A172 (cell line): Measurements from ENCODE around the gene DBET. TPM values are rescaled to one million over a fixed set of nuclear protein-coding genes. Genes with fewer than 3 reads are reported as not detected.
"Not testable (repeated sequence)": the region's sequence is repeated elsewhere in the genome, so short reads cannot be mapped to it uniquely, and the experiment has no call there.

Experiments
- DNase-seq: peaks from one replicate; pipeline ENCODE4 v3.0.0-alpha.2; 2015; ENCODE audit warnings: low spot score
- total RNA-seq: library from RNA; depleted of rRNA; stranded (reverse); fragments of >200 nt; shearing (Covaris generic); gene quantifications from 2 replicates; pipeline ENCODE4 v1.2.3, GENCODE V29; 2014

DBET gene
- total RNA-seq, 1 experiment from 2014 or later: not detected

- not testable (repeated sequence) for DNase-seq
Observed at GRCh38 chr4:190049378-190050239, 14.7 kb upstream of the DBET start.

- not testable (repeated sequence) for DNase-seq
Observed at GRCh38 chr4:190058997-190059396, 5.3 kb upstream of the DBET start.

- DNase-seq: not testable (repeated sequence)
Observed at GRCh38 chr4:190064805-190065204, 503 bp downstream of the DBET start.

GRCh38 chr4:190068351-190068750, 4.0 kb downstream of the DBET start:
- DNase-seq: not testable (repeated sequence)

- not testable (repeated sequence) for DNase-seq
Observed at GRCh38 chr4:190093052-190093451, 28.8 kb downstream of the DBET start.

- DNase-seq: not testable (repeated sequence)
Observed at GRCh38 chr4:190094031-190094430, 29.7 kb downstream of the DBET start.

GRCh38 chr4:190095335-190095734, 31.0 kb downstream of the DBET start:
- not testable (repeated sequence) for DNase-seq

GRCh38 chr4:190099605-190100004, 35.3 kb downstream of the DBET start:
- DNase-seq: not testable (repeated sequence)

GRCh38 chr4:190101525-190101924, 37.2 kb downstream of the DBET start:
- not testable (repeated sequence) for DNase-seq

- DNase-seq: not testable (repeated sequence)
Observed at GRCh38 chr4:190106191-190106590, 41.9 kb downstream of the DBET start.

GRCh38 chr4:190106611-190107480, 42.5 kb downstream of the DBET start:
- peak; percentile 0 for DNase-seq

- peak; percentile 0 for DNase-seq
Observed at GRCh38 chr4:190107766-190108485, 43.6 kb downstream of the DBET start.

GRCh38 chr4:190108756-190109155, 44.5 kb downstream of the DBET start:
- DNase-seq: peak; percentile 0

- peak; percentile 0 for DNase-seq
Observed at GRCh38 chr4:190109390-190110011, 45.2 kb downstream of the DBET start.

GRCh38 chr4:190110033-190110432, 45.7 kb downstream of the DBET start:
- DNase-seq: not testable (repeated sequence)

- peak; percentile 4 for DNase-seq
Observed at GRCh38 chr4:190110570-190111295, 46.4 kb downstream of the DBET start.

GRCh38 chr4:190112879-190113278, 48.6 kb downstream of the DBET start:
- DNase-seq: not testable (repeated sequence)

GRCh38 chr4:190114991-190115390, 50.7 kb downstream of the DBET start:
- DNase-seq: not testable (repeated sequence)
